Measurements from ENCODE around the gene IL17REL.

The IL17REL gene

DNA sequence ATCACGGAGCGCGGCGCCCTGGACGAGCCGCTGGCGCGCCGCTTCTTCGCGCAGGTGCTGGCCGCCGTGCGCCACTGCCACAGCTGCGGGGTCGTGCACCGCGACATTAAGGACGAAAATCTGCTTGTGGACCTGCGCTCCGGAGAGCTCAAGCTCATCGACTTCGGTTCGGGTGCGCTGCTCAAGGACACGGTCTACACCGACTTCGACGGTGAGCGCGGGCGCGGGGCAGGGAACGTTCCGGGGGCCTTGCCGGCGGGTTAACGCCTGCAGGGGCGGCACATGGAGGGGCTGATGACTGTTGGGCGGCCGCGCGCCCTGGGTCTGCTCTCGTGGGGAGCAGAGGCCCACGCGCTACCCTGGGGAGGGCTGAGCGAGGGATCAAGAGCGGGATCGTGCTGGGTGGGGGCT, 51.0 kb downstream of the IL17REL start:
- H3K27me3 ChIP-seq (ENCODE audit: insufficient read depth, low read length, poor library complexity, severe bottlenecking), result no peaks in the 10 kb centered on the region
- peak overlapping the region; percentile 89 for H3K9ac ChIP-seq (ENCODE audit: low read depth, low read length, poor library complexity, severe bottlenecking)
- H3K36me3 ChIP-seq (ENCODE audit: insufficient read depth, low read length), result peaks cover 16% of the 10 kb centered on the region; the same call in 1 of the 2 replicates
- H3K9me2 ChIP-seq (replicated peaks; ENCODE audit: low read depth, low read length), result no peaks in the 10 kb centered on the region
- H2AFZ ChIP-seq (ENCODE audit: low read length), result no peak overlapping the region
- no peaks in the 10 kb centered on the region for H3K9me3 ChIP-seq (ENCODE audit: insufficient read depth, low read depth, low read length)
- peaks cover 42% of the 10 kb centered on the region for H4K20me1 ChIP-seq (ENCODE audit: insufficient read depth, low read length, poor library complexity, severe bottlenecking)
- H3K4me3 ChIP-seq (ENCODE audit: low read length, poor library complexity, severe bottlenecking), result peak overlapping the region; percentile 93
- peak overlapping the region; percentile 83 for H3K4me2 ChIP-seq (ENCODE audit: low read depth, low read length, poor library complexity, severe bottlenecking)
- no peaks in the 10 kb centered on the region for H3F3A ChIP-seq (ENCODE audit: low read depth)
- H3K4me1 ChIP-seq (ENCODE audit: insufficient read depth, low read length, poor library complexity, severe bottlenecking), result peaks cover 31% of the 10 kb centered on the region
- peaks cover 60% of the 10 kb centered on the region for H3K79me2 ChIP-seq (ENCODE audit: insufficient read depth, low read length)
- TF ChIP-seq EZH2phosphoT487 (IDR thresholded peaks at IDR 0.05; ENCODE audit: borderline replicate concordance) (no peak), CTCF (conservative IDR thresholded peaks at IDR 0.05; ENCODE audit: low read length) (no peak)

GRCh38 chr22:49961005-49961600, 51.5 kb downstream of the IL17REL start:
- TF ChIP-seq EZH2phosphoT487 (IDR thresholded peaks at IDR 0.05; ENCODE audit: borderline replicate concordance) (no peak), CTCF (conservative IDR thresholded peaks at IDR 0.05; ENCODE audit: low read length) (no peak)
- peak overlapping the region; percentile 83 for H3K4me2 ChIP-seq (ENCODE audit: low read depth, low read length, poor library complexity, severe bottlenecking)
- peak overlapping the region; percentile 93 for H3K4me3 ChIP-seq (ENCODE audit: low read length, poor library complexity, severe bottlenecking)

GRCh38 chr22:49960159-49961004, 52.2 kb downstream of the IL17REL start, which contains the start of gene PIM3:
PIM3 (plus strand) TSS chr22:49960772; CDS start chr22:49960948, 176 bp downstream.
- peak within 1 kb of the TSS; percentile 84 for H2AFZ ChIP-seq (ENCODE audit: low read length)

More at GRCh38 chr22:49961005-49961600, 51.5 kb downstream of the IL17REL start:
- Histone ChIP-seq H3K9me2 (replicated peaks; ENCODE audit: low read depth, low read length) (no peaks in the 10 kb centered on the region), H3K9ac (ENCODE audit: low read depth, low read length, poor library complexity, severe bottlenecking) (peak overlapping the region; percentile 89), H3K9me3 (ENCODE audit: insufficient read depth, low read depth, low read length) (no peaks in the 10 kb centered on the region), H3F3A (ENCODE audit: low read depth) (no peaks in the 10 kb centered on the region), H3K79me2 (ENCODE audit: insufficient read depth, low read length) (peaks cover 60% of the 10 kb centered on the region), H3K36me3 (ENCODE audit: insufficient read depth, low read length) (peaks cover 16% of the 10 kb centered on the region; the same call in 1 of the 2 replicates), H4K20me1 (ENCODE audit: insufficient read depth, low read length, poor library complexity, severe bottlenecking) (peaks cover 38% of the 10 kb centered on the region), H2AFZ (ENCODE audit: low read length) (no peak overlapping the region), H3K4me1 (ENCODE audit: insufficient read depth, low read length, poor library complexity, severe bottlenecking) (peaks cover 31% of the 10 kb centered on the region), H3K27me3 (ENCODE audit: insufficient read depth, low read length, poor library complexity, severe bottlenecking) (no peaks in the 10 kb centered on the region)

More at GRCh38 chr22:49960159-49961004, 52.2 kb downstream of the IL17REL start, which contains the start of gene PIM3:
- Histone ChIP-seq H4K20me1 (ENCODE audit: insufficient read depth, low read length, poor library complexity, severe bottlenecking) (peaks cover 34% of the 10 kb centered on the region), H3K4me3 (ENCODE audit: low read length, poor library complexity, severe bottlenecking) (peak within 1 kb of the TSS; percentile 93), H3K9me3 (ENCODE audit: insufficient read depth, low read depth, low read length) (no peaks in the 10 kb centered on the region), H3K4me1 (ENCODE audit: insufficient read depth, low read length, poor library complexity, severe bottlenecking) (peaks cover 31% of the 10 kb centered on the region), H3K9me2 (replicated peaks; ENCODE audit: low read depth, low read length) (no peaks in the 10 kb centered on the region), H3K79me2 (ENCODE audit: insufficient read depth, low read length) (peaks cover 55% of the 10 kb centered on the region), H3K4me2 (ENCODE audit: low read depth, low read length, poor library complexity, severe bottlenecking) (peak within 1 kb of the TSS; percentile 98), H3K9ac (ENCODE audit: low read depth, low read length, poor library complexity, severe bottlenecking) (peak within 1 kb of the TSS; percentile 90), H3K36me3 (ENCODE audit: insufficient read depth, low read length) (peaks cover 16% of the 10 kb centered on the region; the same call in 1 of the 2 replicates), H3F3A (ENCODE audit: low read depth) (no peaks in the 10 kb centered on the region), H3K27me3 (ENCODE audit: insufficient read depth, low read length, poor library complexity, severe bottlenecking) (no peaks in the 10 kb centered on the region)
- TF ChIP-seq CTCF (conservative IDR thresholded peaks at IDR 0.05; ENCODE audit: low read length) (0 out of 2 replicates have a peak, but pooled peaks have one; percentile 14), EZH2phosphoT487 (IDR thresholded peaks at IDR 0.05; ENCODE audit: borderline replicate concordance) (no peak)
